Measurements from ENCODE around the gene ANAPC7.

Gene ANAPC7

DNA sequence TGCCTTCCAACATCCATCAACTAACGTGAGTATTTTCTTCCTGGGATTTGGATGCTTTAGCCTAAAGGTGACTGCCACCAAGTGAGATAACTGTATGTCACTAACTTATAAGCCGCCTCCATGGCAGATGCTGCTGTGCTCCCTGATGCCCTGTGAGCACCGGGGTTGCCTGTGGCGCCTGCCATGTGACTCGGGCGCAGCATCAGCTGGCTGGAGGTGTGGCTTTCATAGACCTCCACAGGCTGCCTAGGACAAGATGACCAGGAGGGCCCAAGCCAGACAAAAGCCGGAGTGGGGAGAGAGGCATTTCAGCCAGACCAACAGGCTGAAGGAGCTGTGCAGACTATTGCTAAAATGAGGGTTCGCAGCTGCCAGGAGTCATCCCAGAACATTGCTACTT is 55.7 kb downstream of the ANAPC7 start:
- no peak for DNase-seq (ENCODE audit: low read depth, low spot score)
- no peak overlapping the region for H3K4me3 ChIP-seq (ENCODE audit: low read depth, low read length)
- TF ChIP-seq CTCF (IDR thresholded peaks at IDR 0.05; ENCODE audit: low read depth, low read length): no peak
- in situ Hi-C loops (cut with HindIII; ENCODE audit: low sequenced_read_pairs): no loop called here

DNA sequence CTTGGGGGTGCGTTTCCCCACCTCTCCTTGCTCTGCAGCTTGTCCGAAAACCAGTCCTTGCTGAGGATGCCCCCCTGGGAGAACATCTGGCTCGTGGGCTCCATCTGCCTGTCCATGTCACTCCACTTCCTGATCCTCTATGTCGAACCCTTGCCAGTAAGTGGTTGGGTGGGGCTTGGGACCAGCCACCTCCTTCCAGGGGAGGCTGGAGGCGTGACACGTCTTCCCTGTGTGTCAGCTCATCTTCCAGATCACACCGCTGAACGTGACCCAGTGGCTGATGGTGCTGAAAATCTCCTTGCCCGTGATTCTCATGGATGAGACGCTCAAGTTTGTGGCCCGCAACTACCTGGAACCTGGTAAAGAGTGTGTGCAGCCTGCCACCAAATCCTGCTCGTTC is 57.5 kb downstream of the ANAPC7 start:
- DNase-seq (ENCODE audit: low read depth, low spot score): no peak
- in situ Hi-C loops (cut with HindIII; ENCODE audit: low sequenced_read_pairs): no loop called here
- TF ChIP-seq CTCF (IDR thresholded peaks at IDR 0.05; ENCODE audit: low read depth, low read length): no peak
- no peak overlapping the region for H3K4me3 ChIP-seq (ENCODE audit: low read depth, low read length)

- DNase-seq (ENCODE audit: low read depth, low spot score): no peak
- H3K4me3 ChIP-seq (ENCODE audit: low read depth, low read length): no peak overlapping the region
- in situ Hi-C loops (cut with HindIII; ENCODE audit: low sequenced_read_pairs): no loop called here
- no peak for TF ChIP-seq CTCF (IDR thresholded peaks at IDR 0.05; ENCODE audit: low read depth, low read length)
These were observed 58.3 kb downstream of the ANAPC7 start for GRCh38 chr12:110345176-110345661.

- no peak for TF ChIP-seq CTCF (IDR thresholded peaks at IDR 0.05; ENCODE audit: low read depth, low read length)
- no peak for DNase-seq (ENCODE audit: low read depth, low spot score)
- in situ Hi-C loops (cut with HindIII; ENCODE audit: low sequenced_read_pairs): no loop called here
- no peak overlapping the region for H3K4me3 ChIP-seq (ENCODE audit: low read depth, low read length)
These were observed 58.9 kb downstream of the ANAPC7 start for GRCh38 chr12:110344657-110345056.

DNA sequence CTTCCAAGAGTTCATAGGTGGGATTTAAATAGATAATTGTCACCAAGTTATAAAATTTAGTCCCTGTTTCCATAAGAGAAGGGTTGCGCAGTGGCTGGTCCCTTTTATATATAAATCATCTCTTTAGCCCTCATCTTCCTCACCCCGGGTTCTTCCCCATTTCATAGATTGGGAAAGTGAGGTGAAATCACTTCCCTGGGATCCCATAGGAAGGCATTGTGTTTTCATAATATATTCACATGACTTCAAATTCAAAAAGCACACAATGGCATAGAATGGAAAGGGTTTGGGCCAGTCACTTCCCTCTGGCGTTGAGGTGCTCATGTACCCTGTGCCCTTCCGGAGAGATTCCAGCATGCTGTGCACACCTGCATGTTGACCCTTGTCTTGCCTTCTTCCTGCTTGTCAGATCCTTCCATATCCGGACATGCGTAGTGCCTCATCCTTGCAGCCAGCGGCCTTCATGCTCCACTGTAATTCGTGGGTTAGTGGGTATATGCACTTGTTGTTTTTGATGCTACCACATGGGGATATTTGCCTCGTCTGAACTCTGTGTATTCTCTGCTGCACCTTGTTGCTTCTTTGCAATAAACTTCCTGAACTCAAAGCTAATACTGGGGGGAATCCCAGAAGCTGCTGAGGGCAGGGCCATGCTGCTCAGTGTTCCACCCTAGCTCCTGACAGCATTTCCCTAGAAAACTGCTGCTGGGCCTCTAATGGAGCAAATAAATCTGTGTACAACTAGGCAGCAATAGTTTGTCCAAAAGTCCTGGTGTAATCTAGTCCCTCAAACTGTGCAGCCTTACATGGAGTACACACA is 59.6 kb downstream of the ANAPC7 start:
- in situ Hi-C loops (cut with HindIII; ENCODE audit: low sequenced_read_pairs): no loop called here
- TF ChIP-seq CTCF (IDR thresholded peaks at IDR 0.05; ENCODE audit: low read depth, low read length): no peak
- DNase-seq (ENCODE audit: low read depth, low spot score): no peak
- no peak overlapping the region for H3K4me3 ChIP-seq (ENCODE audit: low read depth, low read length)

- no peak for TF ChIP-seq CTCF (IDR thresholded peaks at IDR 0.05; ENCODE audit: low read depth, low read length)
- no peak overlapping the region for H3K4me3 ChIP-seq (ENCODE audit: low read depth, low read length)
- no peak for DNase-seq (ENCODE audit: low read depth, low spot score)
- in situ Hi-C loops (cut with HindIII; ENCODE audit: low sequenced_read_pairs): no loop called here
These were observed 60.4 kb downstream of the ANAPC7 start for GRCh38 chr12:110343114-110343513.
